HepG2 (cell line): ENCODE data around the gene TTC6. TPM values are rescaled to one million over a fixed set of nuclear protein-coding genes. Genes with fewer than 3 reads are reported as not detected.

Source experiments
- ASH2L ChIP-seq: fragments of 300-600, 200-600 bp; sonication (generic); IDR thresholded peaks from 2 replicates; pipeline ENCODE4 v1.7.0; 2017; ENCODE audit warnings: low read depth, mild to moderate bottlenecking, moderate library complexity, mixed read lengths, low read length; ENCODE audit not compliant: insufficient read length
- ETV6 ChIP-seq: sonication (generic); formaldehyde crosslinking; conservative IDR thresholded peaks from 2 replicates; pipeline ENCODE4 v1.4.0; 2020; ENCODE audit warnings: missing genetic modification reagents
- HOXA3 ChIP-seq: sonication (generic); formaldehyde crosslinking; IDR thresholded peaks from 2 replicates; pipeline ENCODE4 v1.5.0; 2020; ENCODE audit warnings: missing genetic modification reagents
- NFIB ChIP-seq: sonication (generic); formaldehyde crosslinking; IDR thresholded peaks from 2 replicates; pipeline ENCODE4 v1.9.0; 2021; ENCODE audit warnings: missing genetic modification reagents, mild to moderate bottlenecking, borderline replicate concordance
- NR0B2 ChIP-seq: sonication (generic); formaldehyde crosslinking; IDR thresholded peaks from 2 replicates; pipeline ENCODE4 v1.4.0; 2020; ENCODE audit warnings: mild to moderate bottlenecking, missing genetic modification reagents
- NR1H2 ChIP-seq: sonication (generic); formaldehyde crosslinking; IDR thresholded peaks from 2 replicates; pipeline ENCODE4 v1.8.1; 2022; ENCODE audit warnings: low read depth, missing genetic modification reagents, borderline replicate concordance
- SETDB1 ChIP-seq: sonication (generic); formaldehyde crosslinking; IDR thresholded peaks from 2 replicates; pipeline ENCODE4 v1.5.1; 2020; ENCODE audit warnings: missing genetic modification reagents, mild to moderate bottlenecking, borderline replicate concordance
- TOE1 ChIP-seq: sonication (generic); formaldehyde crosslinking; IDR thresholded peaks from 2 replicates; pipeline ENCODE4 v1.4.0; 2020; ENCODE audit warnings: mild to moderate bottlenecking, missing genetic modification reagents
- ZNF646 ChIP-seq: sonication (generic); formaldehyde crosslinking; IDR thresholded peaks from 2 replicates; pipeline ENCODE4 v1.9.0; 2021; ENCODE audit warnings: mild to moderate bottlenecking, missing genetic modification reagents
- ZNF761 ChIP-seq: sonication (generic); formaldehyde crosslinking; conservative IDR thresholded peaks from 2 replicates; pipeline ENCODE4 v1.4.0; 2020; ENCODE audit warnings: mild to moderate bottlenecking, missing genetic modification reagents
- ZSCAN5A ChIP-seq: sonication (generic); formaldehyde crosslinking; IDR thresholded peaks from 2 replicates; pipeline ENCODE4 v1.8.0; 2022; ENCODE audit warnings: mild to moderate bottlenecking, missing genetic modification reagents, borderline replicate concordance
- polyA plus RNA-seq, 8 experiments: library from polyadenylated mRNA; depleted of rRNA in 3 of 8; stranded (reverse) in 7 of 8; unstranded in 1 of 8; fragments of >200 nt; fragmentation: Illumina TruSeq in 4 of 8; extraction: Trizol in 4 of 8; gene quantifications; 2 replicates each; pipeline versions ENCODE4 v1.2.1 to v1.2.3, GENCODE V29; 2011 to 2016; ENCODE audit warnings: low read depth in 4 of 8, missing spikeins in 1 of 8, mixed read lengths in 1 of 8; ENCODE audit not compliant: insufficient read depth in 1 of 8
- total RNA-seq, 5 experiments: library from RNA; depleted of rRNA; stranded (reverse); fragments of >200 nt; fragmentation: Illumina TruSeq; extraction: Trizol; gene quantifications; 2 replicates each; pipeline ENCODE4 v1.2.3, GENCODE V29; 2016; ENCODE audit warnings: low read depth in 1 of 5
- TF ChIP-seq, protein P1 (sequence below): IDR thresholded peaks from 2 replicates; pipeline ENCODE4 v1.6.1; 2016; ENCODE audit warnings: low read depth
- TF ChIP-seq, protein P2 (sequence below): sonication (generic); formaldehyde crosslinking; IDR thresholded peaks from 2 replicates; pipeline ENCODE4 v1.9.0; 2021; ENCODE audit warnings: missing genetic modification reagents, mild to moderate bottlenecking, borderline replicate concordance
- TF ChIP-seq, protein P3 (sequence below): sonication (generic); formaldehyde crosslinking; IDR thresholded peaks from 2 replicates; pipeline ENCODE4 v1.4.0; 2020; ENCODE audit warnings: missing genetic modification reagents

Gene TTC6
- total and polyA plus RNA-seq, 2 of the 13 experiments (the other 11 are each of a cell fraction or from before 2014, with no cell fraction given): 9.3 to 27.4 TPM

DNA sequence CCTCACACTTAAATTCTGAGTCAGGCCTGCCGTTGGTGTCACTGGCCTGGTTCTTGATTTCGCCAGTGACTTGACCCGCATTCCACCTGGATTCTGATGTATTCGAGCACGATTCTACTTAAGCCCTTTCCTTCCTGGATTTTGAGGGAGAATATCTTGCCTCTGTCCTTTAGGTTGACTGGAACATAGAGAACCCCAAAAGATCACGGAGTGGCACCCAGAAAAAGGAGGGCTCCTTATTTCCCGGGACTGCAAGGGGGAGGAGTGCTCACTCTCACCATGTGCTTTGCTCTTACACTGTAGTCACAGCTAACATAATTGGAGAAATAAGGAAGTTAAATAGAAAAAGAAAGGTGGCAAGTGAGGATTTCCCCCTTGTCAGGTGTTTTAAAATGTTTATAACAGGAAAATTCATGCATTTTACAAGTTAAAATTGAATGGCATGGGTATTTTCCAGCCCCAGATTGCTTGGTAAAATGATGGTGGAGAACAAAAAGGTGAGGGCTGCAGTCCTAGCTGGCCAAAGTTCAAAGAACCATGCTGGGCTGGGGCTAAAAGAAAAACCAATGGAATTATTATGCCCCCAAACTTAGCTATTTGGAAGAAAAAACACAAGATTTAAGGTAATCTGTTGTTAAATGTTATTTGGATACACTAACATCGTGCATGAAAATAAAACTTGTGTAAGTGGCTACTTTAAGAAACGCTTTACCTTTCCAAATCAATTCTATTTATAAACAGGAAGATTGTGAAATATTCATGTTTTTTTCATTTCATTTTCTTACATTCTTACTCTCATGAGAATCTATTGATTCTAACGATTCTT lies 9.2 kb upstream of the TTC6 start (continued):
- TF ChIP-seq, protein P1, sequence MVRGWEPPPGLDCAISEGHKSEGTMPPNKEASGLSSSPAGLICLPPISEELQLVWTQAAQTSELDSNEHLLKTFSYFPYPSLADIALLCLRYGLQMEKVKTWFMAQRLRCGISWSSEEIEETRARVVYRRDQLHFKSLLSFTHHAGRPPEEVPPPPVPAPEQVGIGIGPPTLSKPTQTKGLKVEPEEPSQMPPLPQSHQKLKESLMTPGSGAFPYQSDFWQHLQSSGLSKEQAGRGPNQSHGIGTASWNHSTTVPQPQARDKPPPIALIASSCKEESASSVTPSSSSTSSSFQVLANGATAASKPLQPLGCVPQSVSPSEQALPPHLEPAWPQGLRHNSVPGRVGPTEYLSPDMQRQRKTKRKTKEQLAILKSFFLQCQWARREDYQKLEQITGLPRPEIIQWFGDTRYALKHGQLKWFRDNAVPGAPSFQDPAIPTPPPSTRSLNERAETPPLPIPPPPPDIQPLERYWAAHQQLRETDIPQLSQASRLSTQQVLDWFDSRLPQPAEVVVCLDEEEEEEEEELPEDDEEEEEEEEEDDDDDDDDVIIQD: peak; percentile 57
- TF ChIP-seq NFIB (CRISPR knock-in tag) (no peak), ASH2L (no peak), TOE1 (CRISPR knock-in tag) (0 out of 2 replicates have a peak, but pooled peaks have one; percentile 9), ZNF761 (CRISPR knock-in tag) (no peak), SETDB1 (CRISPR knock-in tag) (no peak), HOXA3 (CRISPR knock-in tag) (0 out of 2 replicates have a peak, but pooled peaks have one; percentile 30), ETV6 (CRISPR knock-in tag) (no peak), ZSCAN5A (CRISPR knock-in tag) (no peak; the same call in 1 of the 2 replicates), NR0B2 (no peak), ZNF646 (CRISPR knock-in tag) (no peak), NR1H2 (CRISPR knock-in tag) (no peak)
- TF ChIP-seq, protein P2, sequence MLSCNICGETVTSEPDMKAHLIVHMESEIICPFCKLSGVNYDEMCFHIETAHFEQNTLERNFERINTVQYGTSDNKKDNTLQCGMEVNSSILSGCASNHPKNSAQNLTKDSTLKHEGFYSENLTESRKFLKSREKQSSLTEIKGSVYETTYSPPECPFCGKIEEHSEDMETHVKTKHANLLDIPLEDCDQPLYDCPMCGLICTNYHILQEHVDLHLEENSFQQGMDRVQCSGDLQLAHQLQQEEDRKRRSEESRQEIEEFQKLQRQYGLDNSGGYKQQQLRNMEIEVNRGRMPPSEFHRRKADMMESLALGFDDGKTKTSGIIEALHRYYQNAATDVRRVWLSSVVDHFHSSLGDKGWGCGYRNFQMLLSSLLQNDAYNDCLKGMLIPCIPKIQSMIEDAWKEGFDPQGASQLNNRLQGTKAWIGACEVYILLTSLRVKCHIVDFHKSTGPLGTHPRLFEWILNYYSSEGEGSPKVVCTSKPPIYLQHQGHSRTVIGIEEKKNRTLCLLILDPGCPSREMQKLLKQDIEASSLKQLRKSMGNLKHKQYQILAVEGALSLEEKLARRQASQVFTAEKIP: no peak
- TF ChIP-seq, protein P3, sequence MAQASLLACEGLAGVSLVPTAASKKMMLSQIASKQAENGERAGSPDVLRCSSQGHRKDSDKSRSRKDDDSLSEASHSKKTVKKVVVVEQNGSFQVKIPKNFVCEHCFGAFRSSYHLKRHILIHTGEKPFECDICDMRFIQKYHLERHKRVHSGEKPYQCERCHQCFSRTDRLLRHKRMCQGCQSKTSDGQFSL (CRISPR knock-in tag): no peak
